ENCODE measurements around the gene ALKBH1. TPM values are rescaled to one million over a fixed set of nuclear protein-coding genes. Genes with fewer than 3 reads are reported as not detected.
A peak's percentile ranks its signal among the peaks of the same experiment; 100 is the strongest.
"Not testable (repeated sequence)": the region's sequence is repeated elsewhere in the genome, so short reads cannot be mapped to it uniquely, and the experiment has no call there.

The ALKBH1 gene
- total RNA-seq, 1 experiment from 2014 or later, result 25.2 TPM

DNA sequence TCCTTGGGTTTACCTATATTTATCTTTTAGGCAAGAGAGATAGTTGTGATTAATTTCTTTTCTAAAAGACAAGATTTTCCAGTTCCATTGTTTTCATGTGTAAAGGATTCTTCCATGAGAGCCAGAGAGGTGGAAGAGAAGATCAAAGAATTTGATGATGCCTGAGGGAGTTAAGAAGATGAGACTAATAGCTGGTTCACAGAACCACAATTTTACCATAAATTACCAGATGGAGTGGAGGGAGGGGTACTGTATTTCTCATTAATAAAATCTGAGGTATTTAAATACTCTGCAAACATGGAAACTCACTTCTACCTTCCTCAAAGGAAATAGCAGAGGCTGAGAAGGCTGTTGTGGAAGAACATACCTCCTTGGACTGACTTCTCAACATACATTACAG is 34.6 kb downstream of the ALKBH1 start:
- no peak for DNase-seq (ENCODE audit: low read depth)

- DNase-seq (ENCODE audit: low read depth), result no peak
Measured at GRCh38 chr14:77667331-77667730, 40.5 kb downstream of the ALKBH1 start.

- DNase-seq (ENCODE audit: low read depth), result no peak
Measured at GRCh38 chr14:77663293-77663692, 44.5 kb downstream of the ALKBH1 start.

- DNase-seq (ENCODE audit: low read depth), result not testable (repeated sequence)
Measured at GRCh38 chr14:77661562-77661961, 46.3 kb downstream of the ALKBH1 start.

DNA sequence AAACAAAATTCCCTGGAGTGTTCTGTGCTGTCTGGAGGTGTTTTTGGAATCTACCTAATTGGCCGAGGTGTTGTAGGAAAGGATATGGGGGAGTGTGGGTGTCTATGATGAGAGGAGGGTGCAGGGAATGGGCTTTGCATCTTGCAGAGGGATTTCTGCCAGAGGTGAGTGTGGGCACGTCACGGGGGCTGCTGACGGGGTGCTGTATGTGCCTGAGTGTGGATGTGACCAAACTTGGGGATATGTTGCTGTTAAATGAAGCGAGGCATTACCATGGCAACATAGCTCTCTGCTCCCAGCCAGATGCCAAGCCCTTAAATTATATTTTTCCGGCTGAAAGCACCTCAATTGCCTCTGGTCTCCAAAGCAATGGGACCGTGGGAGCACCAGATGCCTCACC is 47.1 kb downstream of the ALKBH1 start:
- peak; percentile 40 for DNase-seq (ENCODE audit: low read depth)

DNA sequence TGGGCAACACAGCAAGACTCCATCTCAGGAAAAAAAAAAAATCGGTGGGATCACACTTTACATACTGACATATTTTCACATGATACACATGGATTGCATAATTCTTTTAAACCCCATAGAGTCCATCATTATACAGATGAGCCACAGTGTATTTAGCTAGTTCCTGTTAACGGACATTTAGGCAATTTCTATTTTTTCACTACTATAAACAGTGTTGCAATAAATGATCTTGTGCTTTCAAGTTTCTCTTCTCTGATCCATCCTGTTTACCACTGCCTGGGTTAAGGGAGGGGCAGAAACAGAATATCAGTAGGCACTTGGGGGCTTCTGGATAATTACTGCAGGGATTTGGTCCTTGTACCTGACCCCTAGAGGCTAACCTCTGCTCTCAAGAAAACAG is 48.0 kb downstream of the ALKBH1 start:
- DNase-seq (ENCODE audit: low read depth), result no peak

GRCh38 chr14:77657280-77657679 is 50.5 kb downstream of the ALKBH1 start:
- DNase-seq (ENCODE audit: low read depth), result no peak

GRCh38 chr14:77654001-77654441 is 53.8 kb downstream of the ALKBH1 start:
- no peak for DNase-seq (ENCODE audit: low read depth)

GRCh38 chr14:77649326-77649725 is 58.5 kb downstream of the ALKBH1 start:
- no peak for DNase-seq (ENCODE audit: low read depth)

DNA sequence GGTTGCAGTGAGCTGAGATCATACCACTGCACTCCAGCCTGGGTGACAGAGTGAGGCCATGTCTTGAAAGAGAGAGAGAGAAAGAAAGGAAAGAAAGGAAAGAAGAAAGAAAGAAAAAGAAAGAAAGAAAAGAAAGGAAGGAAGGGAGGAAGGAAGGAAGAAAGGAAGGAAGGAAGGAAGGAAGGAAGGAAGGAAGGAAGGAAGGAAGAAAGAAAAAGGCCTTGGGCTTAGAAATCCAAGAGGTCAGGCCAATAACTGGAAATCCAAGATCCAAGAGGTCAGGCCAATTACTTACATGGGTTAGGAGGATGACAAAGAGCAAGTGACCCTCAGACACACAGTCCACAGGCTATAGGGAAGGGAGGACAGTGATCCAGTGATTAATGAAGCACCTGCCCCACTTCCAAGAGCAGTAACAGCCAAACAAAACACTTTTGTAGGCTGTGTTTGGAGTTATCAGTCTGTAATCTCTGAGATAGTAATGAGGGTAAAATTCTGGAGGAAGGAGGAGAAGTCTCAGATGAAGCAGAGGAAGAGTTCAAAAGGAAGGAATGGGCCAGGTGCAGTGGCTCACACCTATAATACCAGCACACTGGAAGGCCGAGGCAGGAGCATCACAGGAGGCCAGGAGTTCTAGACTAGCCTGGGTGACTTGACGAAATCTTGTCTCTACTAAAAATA is 59.2 kb downstream of the ALKBH1 start:
- DNase-seq (ENCODE audit: low read depth), result no peak

DNA sequence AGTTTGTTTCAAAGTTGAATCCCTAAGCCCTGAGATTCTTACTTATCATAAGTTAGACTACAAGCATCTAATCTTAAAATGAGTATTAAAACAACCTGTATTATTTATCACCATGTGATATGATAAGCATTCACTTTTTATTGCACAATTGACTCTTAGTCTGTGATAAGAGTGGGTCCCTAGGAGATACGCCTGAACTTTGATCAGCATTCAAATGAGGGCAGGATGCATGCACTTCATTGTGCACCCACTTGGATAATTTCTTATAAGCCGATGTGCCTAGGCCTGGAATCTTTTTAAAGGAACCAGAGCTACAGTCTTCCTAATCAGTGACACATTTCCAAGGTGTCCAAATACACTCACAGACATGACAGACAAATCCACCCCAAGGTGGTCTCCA is 60.0 kb downstream of the ALKBH1 start:
- no peak for DNase-seq (ENCODE audit: low read depth)

- DNase-seq (ENCODE audit: low read depth), result no peak
Measured at GRCh38 chr14:77646907-77647306, 60.9 kb downstream of the ALKBH1 start.

- no peak for DNase-seq (ENCODE audit: low read depth)
Measured at GRCh38 chr14:77645520-77646230, 62.1 kb downstream of the ALKBH1 start.

DNA sequence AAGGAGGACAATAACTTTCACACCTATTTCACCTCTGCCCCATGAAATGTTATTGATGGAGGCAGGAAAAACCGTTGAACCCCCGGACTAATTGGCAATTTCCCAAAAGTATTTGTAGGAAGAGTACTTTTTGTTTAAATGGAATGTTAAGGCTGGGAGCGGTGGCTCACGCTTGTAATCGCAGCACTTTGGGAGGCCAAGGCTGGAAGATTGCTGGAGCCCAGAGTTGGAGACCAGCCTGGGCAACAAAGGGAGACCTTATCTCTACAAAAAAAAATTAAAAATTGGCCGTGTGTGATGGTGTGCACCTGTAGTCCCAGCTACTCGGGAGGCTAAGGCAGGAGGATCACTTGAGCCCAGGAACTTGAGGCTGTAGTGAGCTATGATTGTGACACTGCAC is 65.4 kb downstream of the ALKBH1 start:
- DNase-seq (ENCODE audit: low read depth), result no peak

DNA sequence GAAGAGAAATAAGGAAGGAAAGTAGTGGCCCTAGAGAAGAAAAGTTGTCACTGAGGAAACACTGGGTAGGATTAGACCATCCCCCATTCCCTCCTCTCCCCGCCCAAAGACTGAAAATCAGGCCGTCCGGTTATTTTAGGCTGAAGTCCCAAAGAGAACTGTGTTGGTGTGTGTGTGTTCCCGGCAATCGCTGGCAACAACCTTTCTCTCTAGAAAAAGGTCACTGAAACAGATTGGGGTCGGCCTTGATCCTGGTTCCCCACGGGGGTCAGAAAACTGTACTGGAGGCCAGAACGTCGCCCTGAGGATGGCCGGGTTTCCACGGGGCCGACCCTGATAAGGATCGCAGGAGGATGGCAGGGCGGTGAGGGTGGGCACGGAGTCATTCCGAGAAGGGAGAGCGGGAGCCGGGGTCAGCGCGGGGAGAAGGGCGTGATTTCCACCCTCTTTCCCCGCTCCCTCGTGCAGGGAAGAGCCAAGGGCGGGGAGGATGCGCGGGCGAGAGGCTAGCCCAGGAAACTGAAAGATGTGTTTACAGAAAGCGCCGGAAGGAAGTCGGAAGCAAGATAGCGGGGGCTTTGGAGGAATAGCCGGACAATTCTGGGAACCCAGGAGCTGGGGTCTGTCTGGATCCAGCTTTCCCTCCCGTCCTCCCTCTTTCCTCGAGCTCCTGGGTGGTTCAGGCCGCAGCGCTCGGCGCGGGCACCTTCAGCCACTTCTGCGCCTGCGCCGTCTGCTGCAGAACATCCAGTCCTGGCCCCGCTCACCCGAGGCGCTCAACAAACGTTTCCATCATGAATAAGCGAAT is 66.1 kb downstream of the ALKBH1 start:
- DNase-seq (ENCODE audit: low read depth), result no peak

GRCh38 chr14:77640756-77641533 is 66.9 kb downstream of the ALKBH1 start:
- DNase-seq (ENCODE audit: low read depth), result peak; percentile 55

GRCh38 chr14:77638771-77639171 is 69.1 kb downstream of the ALKBH1 start:
- DNase-seq (ENCODE audit: low read depth), result peak; percentile 75

DNA sequence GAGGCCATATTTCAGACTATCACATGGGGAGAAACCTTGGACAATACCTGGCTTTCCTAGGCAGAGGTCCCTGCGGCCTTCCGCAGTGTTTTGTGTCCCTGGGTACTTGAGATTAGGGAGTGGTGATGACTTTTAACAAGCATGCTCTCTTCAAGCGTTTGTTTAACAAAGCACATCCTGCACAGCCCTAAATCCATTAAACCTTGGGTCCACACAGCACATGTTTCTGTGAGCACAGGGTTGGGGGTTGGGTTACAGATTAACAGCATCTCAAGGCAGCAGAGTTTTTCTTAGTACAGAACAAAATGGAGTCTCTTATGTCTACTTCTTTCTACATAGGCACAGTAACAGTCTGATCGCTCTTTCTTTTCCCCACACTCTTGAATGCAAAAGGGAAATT is 72.0 kb downstream of the ALKBH1 start:
- not testable (repeated sequence) for DNase-seq (ENCODE audit: low read depth)

DNA sequence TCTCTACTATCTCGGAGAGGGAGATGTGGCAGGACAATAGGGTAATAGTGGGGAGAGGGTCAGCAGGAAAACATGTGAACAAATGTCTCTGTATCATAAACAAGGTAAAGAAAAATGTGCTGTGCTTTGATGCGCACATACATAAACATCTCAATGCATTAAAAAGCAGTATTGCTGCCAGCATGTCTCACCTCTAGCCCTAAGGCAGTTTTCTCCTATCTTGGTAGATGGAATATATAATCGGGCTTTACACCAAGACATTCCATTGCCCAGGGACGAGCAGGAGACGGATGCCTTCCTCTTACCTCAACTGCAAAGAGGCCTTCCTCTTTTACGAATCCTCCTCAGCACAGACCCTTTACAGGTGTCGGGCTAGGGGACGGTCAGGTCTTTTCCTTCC is 72.4 kb downstream of the ALKBH1 start:
- not testable (repeated sequence) for DNase-seq (ENCODE audit: low read depth)

GRCh38 chr14:77630111-77630510 is 77.7 kb downstream of the ALKBH1 start:
- no peak for DNase-seq (ENCODE audit: low read depth)

DNA sequence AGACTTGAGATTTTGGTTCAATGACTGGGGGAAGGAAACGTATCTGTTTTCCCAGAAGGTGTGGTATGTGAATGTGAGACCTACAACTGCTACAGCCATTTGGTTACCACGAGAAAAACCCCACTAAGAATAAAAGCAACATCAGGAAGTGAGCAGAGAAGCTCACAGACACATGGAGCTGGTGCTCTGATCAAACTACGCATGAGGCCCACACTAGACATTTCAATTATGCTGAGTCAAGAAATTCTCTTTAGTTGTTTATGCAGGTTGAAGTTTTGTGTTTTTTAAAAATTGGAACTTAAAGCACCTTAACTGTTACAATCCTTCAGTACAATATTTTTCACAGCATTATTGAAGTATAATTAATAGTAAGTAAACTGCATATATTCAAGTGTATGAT is 82.5 kb downstream of the ALKBH1 start:
- DNase-seq (ENCODE audit: low read depth), result no peak

DNA sequence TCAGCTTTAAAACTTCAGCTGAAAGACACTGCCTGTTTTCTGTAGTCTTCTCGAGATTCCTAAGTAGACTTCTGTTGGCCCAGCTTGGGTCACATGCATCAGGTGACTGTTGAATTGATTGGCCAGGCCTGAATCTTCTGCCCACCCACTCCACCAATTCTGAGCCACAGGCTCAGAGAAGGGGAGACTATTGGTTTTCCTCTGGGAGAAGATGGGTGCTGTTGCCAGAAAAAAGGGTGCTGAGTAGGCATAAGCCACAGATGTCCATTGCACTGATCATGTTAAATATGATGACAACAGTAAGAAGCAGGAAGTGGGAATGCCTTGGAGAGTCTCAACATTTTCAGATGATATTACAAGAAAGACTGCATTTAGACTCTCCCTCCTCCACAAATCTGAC is 84.6 kb downstream of the ALKBH1 start:
- DNase-seq (ENCODE audit: low read depth), result no peak
